Neural progenitor cell (in vitro differentiated cells): ENCODE results near the gene GPC4. TPM values are rescaled to one million over a fixed set of nuclear protein-coding genes. Genes with fewer than 3 reads are reported as not detected.
A peak's percentile ranks its signal among the peaks of the same experiment; 100 is the strongest.

Experiments
- DNase-seq: peaks from one replicate; pipeline ENCODE4 v3.0.0-alpha.2; 2016; ENCODE audit warnings: low spot score
- H2AFZ ChIP-seq: fragments of 200-600 bp; sonication (generic); replicated peaks from 2 replicates; pipeline ENCODE4 v1.6.1; 2016; ENCODE audit warnings: antibody characterized with exemption
- H3F3A ChIP-seq: fragments of 200-600 bp; sonication (generic); 2 replicates; pipeline ENCODE4 v1.6.1; 2016; ENCODE audit warnings: antibody characterized with exemption, low read depth
- H3K27ac ChIP-seq: fragments of 200-600 bp; sonication (generic); 2 replicates; pipeline ENCODE4 v1.5.1; 2016; ENCODE audit warnings: mild to moderate bottlenecking
- H3K27me3 ChIP-seq: fragments of 200-600 bp; sonication (generic); 2 replicates; pipeline ENCODE4 v1.6.1; 2016; ENCODE audit warnings: mild to moderate bottlenecking, moderate library complexity
- H3K36me3 ChIP-seq: fragments of 200-600 bp; sonication (generic); 2 replicates; pipeline ENCODE4 v1.5.1; 2016
- H3K4me1 ChIP-seq: fragments of 200-600 bp; sonication (generic); 2 replicates; pipeline ENCODE4 v1.6.1; 2016; ENCODE audit warnings: mixed run types
- H3K4me2 ChIP-seq: fragments of 200-600 bp; sonication (generic); 2 replicates; pipeline ENCODE4 v1.6.1; 2016
- H3K4me3 ChIP-seq: fragments of 200-600 bp; sonication (generic); 2 replicates; pipeline ENCODE4 v1.5.1; 2016
- H3K79me2 ChIP-seq: fragments of 200-600 bp; sonication (generic); 2 replicates; pipeline ENCODE4 v1.6.1; 2016; ENCODE audit warnings: low read depth
- H3K9ac ChIP-seq: fragments of 200-600 bp; sonication (generic); 2 replicates; pipeline ENCODE4 v1.6.1; 2016
- H3K9me3 ChIP-seq: fragments of 200-600 bp; sonication (generic); 2 replicates; pipeline ENCODE4 v1.5.1; 2016; ENCODE audit warnings: low read depth
- H4K20me1 ChIP-seq: fragments of 200-600 bp; sonication (generic); 2 replicates; pipeline ENCODE4 v1.6.1; 2016; ENCODE audit warnings: low read depth
- H3K27ac Mint-ChIP-seq: 3 replicates; pipeline ENCODE4 v1.8.0; 2021; ENCODE audit warnings: mixed read lengths
- H3K27me3 Mint-ChIP-seq: 2 replicates; pipeline ENCODE4 v1.8.0; 2022; ENCODE audit warnings: low read depth, mild to moderate bottlenecking, inconsistent platforms, moderate library complexity, mixed read lengths; ENCODE audit not compliant: insufficient read depth
- H3K36me3 Mint-ChIP-seq: 3 replicates; pipeline ENCODE4 v1.8.0; 2021; ENCODE audit warnings: mixed read lengths
- H3K4me1 Mint-ChIP-seq: 3 replicates; pipeline ENCODE4 v1.8.0; 2021; ENCODE audit warnings: mixed read lengths
- H3K4me3 Mint-ChIP-seq: 3 replicates; pipeline ENCODE4 v1.8.0; 2021; ENCODE audit warnings: mild to moderate bottlenecking, moderate library complexity, mixed read lengths
- H3K9me3 Mint-ChIP-seq: 3 replicates; pipeline ENCODE4 v1.8.0; 2020; ENCODE audit warnings: mixed read lengths
- CTCF ChIP-seq: fragments of 200-600 bp; sonication (generic); IDR thresholded peaks from 2 replicates; pipeline ENCODE4 v1.5.1; 2017; ENCODE audit warnings: antibody characterized with exemption, mild to moderate bottlenecking
- EZH2 ChIP-seq: fragments of 200-600 bp; sonication (generic); IDR thresholded peaks from 2 replicates; pipeline ENCODE4 v1.6.1; 2017; ENCODE audit warnings: antibody characterized with exemption, mild to moderate bottlenecking, moderate library complexity
- EZH2phosphoT487 ChIP-seq: fragments of 200-600 bp; sonication (generic); IDR thresholded peaks from 2 replicates; pipeline ENCODE4 v1.6.1; 2017; ENCODE audit warnings: antibody characterized with exemption
- total RNA-seq: library from RNA; depleted of rRNA; stranded (reverse); fragments of >200 nt; gene quantifications from 2 replicates; pipeline ENCODE4 v1.2.3, GENCODE V29; 2015; ENCODE audit warnings: low replicate concordance

The GPC4 gene
- total RNA-seq, 1 donor from 2014 or later = 23.6 TPM

- H3K9ac ChIP-seq = no peak overlapping the region
- H3K79me2 ChIP-seq = peaks cover 16% of the 10 kb centered on the region
- Mint-ChIP-seq H3K36me3 (peaks cover 3% of the 10 kb centered on the region), H3K27ac (no peak overlapping the region), H3K27me3 (peaks cover 16% of the 10 kb centered on the region), H3K4me1 (peaks cover 15% of the 10 kb centered on the region), H3K9me3 (no peaks in the 10 kb centered on the region), H3K4me3 (no peak overlapping the region)
- H2AFZ ChIP-seq = no peak overlapping the region
- H3K27ac ChIP-seq = no peak overlapping the region
- DNase-seq = no peak
- TF ChIP-seq EZH2 = no peak
- TF ChIP-seq EZH2phosphoT487 = no peak
- no peak for TF ChIP-seq CTCF
- H3K9me3 ChIP-seq = no peaks in the 10 kb centered on the region
- H3K4me2 ChIP-seq = no peak overlapping the region
- no peak overlapping the region for H3K4me3 ChIP-seq
- no peaks in the 10 kb centered on the region for H3K27me3 ChIP-seq
- peaks cover 9% of the 10 kb centered on the region for H3F3A ChIP-seq
- no peaks in the 10 kb centered on the region for H3K36me3 ChIP-seq
- no peaks in the 10 kb centered on the region for H4K20me1 ChIP-seq
- H3K4me1 ChIP-seq = peaks cover 6% of the 10 kb centered on the region
Measured at GRCh38 chrX:133418588-133418987, 3.3 kb upstream of the GPC4 start.

- DNase-seq = no peak
- H3K27me3 Mint-ChIP-seq = peaks cover 21% of the 10 kb centered on the region
- no peaks in the 10 kb centered on the region for H3K9me3 Mint-ChIP-seq
- H3F3A ChIP-seq = peaks cover 18% of the 10 kb centered on the region
- peaks cover 26% of the 10 kb centered on the region for H3K4me1 Mint-ChIP-seq
- H3K27me3 ChIP-seq = no peaks in the 10 kb centered on the region
- peaks cover 12% of the 10 kb centered on the region for H3K4me1 ChIP-seq
- H3K4me3 Mint-ChIP-seq = no peak overlapping the region
- peaks cover 28% of the 10 kb centered on the region for H3K79me2 ChIP-seq
- no peak overlapping the region for H3K4me2 ChIP-seq
- no peaks in the 10 kb centered on the region for H3K9me3 ChIP-seq
- no peaks in the 10 kb centered on the region for H3K36me3 ChIP-seq
- H3K9ac ChIP-seq = no peak overlapping the region
- H2AFZ ChIP-seq = no peak overlapping the region
- peaks cover 3% of the 10 kb centered on the region for H3K36me3 Mint-ChIP-seq
- no peak overlapping the region for H3K27ac Mint-ChIP-seq
- TF ChIP-seq EZH2phosphoT487 = no peak
- no peak for TF ChIP-seq EZH2
- no peak for TF ChIP-seq CTCF
- no peak overlapping the region for H3K4me3 ChIP-seq
- no peak overlapping the region for H3K27ac ChIP-seq
- peaks cover 7% of the 10 kb centered on the region for H4K20me1 ChIP-seq
Measured at GRCh38 chrX:133417364-133417763, 2.1 kb upstream of the GPC4 start.

- Histone ChIP-seq H3K4me1 (peaks cover 21% of the 10 kb centered on the region), H4K20me1 (peaks cover 33% of the 10 kb centered on the region), H3K27me3 (no peaks in the 10 kb centered on the region), H3K27ac (no peak overlapping the region), H3K4me3 (peak overlapping the region; percentile 74), H3K4me2 (peak overlapping the region; percentile 87), H3F3A (peaks cover 18% of the 10 kb centered on the region), H3K9me3 (no peaks in the 10 kb centered on the region), H3K79me2 (peaks cover 56% of the 10 kb centered on the region), H2AFZ (peak overlapping the region; percentile 22), H3K36me3 (no peaks in the 10 kb centered on the region), H3K9ac (peak overlapping the region; percentile 14)
- H3K36me3 Mint-ChIP-seq = peaks cover 7% of the 10 kb centered on the region
- H3K4me1 Mint-ChIP-seq = peaks cover 48% of the 10 kb centered on the region
- no peaks in the 10 kb centered on the region for H3K9me3 Mint-ChIP-seq
- peaks cover 25% of the 10 kb centered on the region for H3K27me3 Mint-ChIP-seq
- no peak for TF ChIP-seq CTCF
- TF ChIP-seq EZH2phosphoT487 = no peak
- TF ChIP-seq EZH2 = no peak
- peak; percentile 64 for DNase-seq
- peak overlapping the region; percentile 90 for H3K27ac Mint-ChIP-seq
- H3K4me3 Mint-ChIP-seq = peak overlapping the region; percentile 94
Measured at GRCh38 chrX:133414406-133415275, 648 bp downstream of the GPC4 start.
